RWPE1 (cell line): Measurements from ENCODE around the gene SPTBN1.

ENCODE experiments used
- CTCF ChIA-PET: fragments of 350-600 bp; sonication (Branson Sonifier 250); formaldehyde crosslinking; extraction: SDS; loops from one replicate; lab custom pipeline; 2021; lab: Yijun Ruan, JAX
- POLR2A ChIA-PET: fragments of 400-600 bp; formaldehyde crosslinking; extraction: SDS; loops from one replicate; lab custom pipeline; 2020; ENCODE audit warnings: antibody characterized with exemption; ENCODE audit not compliant: low non-redundant PET; lab: Yijun Ruan, JAX
- DNase-seq: peaks from one replicate; pipeline ENCODE4 v3.0.0; 2012; ENCODE audit warnings: low spot score
- H3K27ac ChIP-seq: fragments of 450-650 bp; 2 replicates; pipeline ENCODE4 v1.5.1; 2017
- TF ChIP-seq, protein P1 (sequence below): fragments of 450-650 bp; conservative IDR thresholded peaks from 2 replicates; pipeline ENCODE4 v1.5.1; 2017; ENCODE audit warnings: low read depth, mild to moderate bottlenecking

SPTBN1 gene

DNA sequence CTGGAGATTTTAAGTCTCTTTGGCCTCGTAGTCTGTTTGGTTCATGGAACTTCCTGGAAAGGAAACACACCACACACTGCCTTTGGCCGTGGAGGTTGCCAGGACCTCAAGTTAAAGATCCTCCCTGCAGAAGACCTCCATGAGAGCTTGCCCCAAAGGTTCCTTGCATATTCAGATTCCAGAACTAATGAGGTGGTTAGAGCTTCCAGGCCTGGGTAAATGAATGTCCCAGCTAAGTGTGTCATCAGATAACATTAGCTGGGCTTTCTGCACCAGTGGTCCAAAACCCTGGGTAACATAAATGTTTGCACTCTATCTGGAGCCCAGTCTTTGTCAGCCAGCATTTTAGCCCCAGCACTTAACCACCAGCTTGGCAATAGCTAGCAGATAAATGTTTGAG is 145.2 kb downstream of the SPTBN1 start:
- ChIA-PET POLR2A (no interaction called here), CTCF (no interaction called here)
- TF ChIP-seq, protein P1, sequence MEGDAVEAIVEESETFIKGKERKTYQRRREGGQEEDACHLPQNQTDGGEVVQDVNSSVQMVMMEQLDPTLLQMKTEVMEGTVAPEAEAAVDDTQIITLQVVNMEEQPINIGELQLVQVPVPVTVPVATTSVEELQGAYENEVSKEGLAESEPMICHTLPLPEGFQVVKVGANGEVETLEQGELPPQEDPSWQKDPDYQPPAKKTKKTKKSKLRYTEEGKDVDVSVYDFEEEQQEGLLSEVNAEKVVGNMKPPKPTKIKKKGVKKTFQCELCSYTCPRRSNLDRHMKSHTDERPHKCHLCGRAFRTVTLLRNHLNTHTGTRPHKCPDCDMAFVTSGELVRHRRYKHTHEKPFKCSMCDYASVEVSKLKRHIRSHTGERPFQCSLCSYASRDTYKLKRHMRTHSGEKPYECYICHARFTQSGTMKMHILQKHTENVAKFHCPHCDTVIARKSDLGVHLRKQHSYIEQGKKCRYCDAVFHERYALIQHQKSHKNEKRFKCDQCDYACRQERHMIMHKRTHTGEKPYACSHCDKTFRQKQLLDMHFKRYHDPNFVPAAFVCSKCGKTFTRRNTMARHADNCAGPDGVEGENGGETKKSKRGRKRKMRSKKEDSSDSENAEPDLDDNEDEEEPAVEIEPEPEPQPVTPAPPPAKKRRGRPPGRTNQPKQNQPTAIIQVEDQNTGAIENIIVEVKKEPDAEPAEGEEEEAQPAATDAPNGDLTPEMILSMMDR = no peak
- no peak overlapping the region for H3K27ac ChIP-seq
- no peak for DNase-seq

DNA sequence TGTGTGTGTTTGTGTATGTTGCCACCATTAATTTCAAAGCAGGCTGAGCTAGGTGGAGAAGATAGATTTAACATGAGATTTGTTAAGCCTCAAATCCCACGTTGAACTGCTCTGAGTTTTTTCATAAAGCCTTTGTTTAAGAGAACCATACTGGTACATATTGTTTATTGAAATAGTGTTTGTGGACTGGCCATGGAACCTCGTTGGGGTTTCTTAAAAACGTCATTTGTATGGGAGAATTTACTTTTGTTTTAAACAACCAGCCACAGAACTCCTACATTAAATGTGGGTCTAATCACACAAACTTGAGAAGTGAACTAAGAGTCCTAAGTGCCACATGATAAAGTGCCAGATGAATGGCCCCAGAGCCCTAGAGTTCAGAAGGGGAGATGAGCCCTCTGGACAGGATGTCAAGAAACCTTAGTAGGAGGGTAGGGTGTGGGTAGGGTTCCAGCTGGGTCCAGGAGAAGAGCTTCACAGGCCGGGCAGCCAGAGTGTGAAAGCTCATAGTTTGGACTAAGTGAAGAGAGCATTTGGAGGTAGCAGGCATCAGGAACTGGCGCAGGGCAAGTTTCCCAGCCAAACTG is 146.7 kb downstream of the SPTBN1 start:
- TF ChIP-seq, protein P1 = no peak
- peak overlapping the region; percentile 38 for H3K27ac ChIP-seq
- ChIA-PET POLR2A (no interaction called here), CTCF (interaction anchor here (0.5 to 0.6 kb wide), 2 partner anchors 41 to 396 kb away, joined by 3 read pairs; no protein-coding TSS in a partner anchor)
- no peak for DNase-seq

DNA sequence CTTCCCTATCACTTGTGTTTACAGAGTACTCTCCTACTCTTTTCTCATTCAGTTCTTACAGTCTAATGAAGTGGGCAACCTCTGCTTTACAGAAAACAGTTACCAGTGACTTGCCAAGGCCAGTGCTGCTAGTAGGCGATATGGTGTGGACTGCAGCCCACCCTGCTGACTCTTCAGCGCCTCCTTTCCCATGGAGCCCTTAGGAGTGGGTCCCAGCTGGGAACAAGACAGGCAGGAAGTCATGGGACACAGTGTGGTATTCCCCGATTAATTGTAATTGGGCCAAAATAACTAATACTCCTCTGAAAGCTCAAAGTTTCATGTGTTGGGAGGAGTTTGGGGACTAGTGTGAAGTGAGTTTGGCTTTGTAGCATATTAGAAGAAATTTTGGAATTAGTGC is 147.2 kb downstream of the SPTBN1 start:
- ChIA-PET CTCF (interaction anchor here (0.6 kb wide), 2 partner anchors 41 to 276 kb away, joined by 3 read pairs; no protein-coding TSS in a partner anchor), POLR2A (no interaction called here)
- H3K27ac ChIP-seq = peak overlapping the region; percentile 38
- TF ChIP-seq, protein P1 = no peak
- no peak for DNase-seq

DNA sequence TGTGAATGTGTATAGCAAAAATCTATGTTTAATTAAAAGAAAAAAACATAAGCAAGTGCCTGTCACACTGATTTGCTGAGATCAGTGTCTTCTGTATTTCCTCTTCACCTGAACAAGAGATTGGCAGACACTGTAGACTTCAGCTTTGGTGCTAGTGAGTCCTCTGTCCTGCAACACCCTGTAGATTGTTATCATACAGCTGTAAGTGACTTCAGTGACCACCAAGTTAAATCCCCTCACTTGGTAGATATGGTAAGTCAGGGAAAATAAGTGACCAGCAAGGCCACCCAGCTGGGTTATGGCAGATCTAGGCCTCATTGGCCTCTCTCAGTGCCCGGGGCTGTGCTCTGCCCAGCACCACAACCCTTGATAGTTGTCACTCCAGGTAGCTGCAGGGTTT is 147.7 kb downstream of the SPTBN1 start:
- TF ChIP-seq, protein P1 = no peak
- no peak for DNase-seq
- peak overlapping the region; percentile 33 for H3K27ac ChIP-seq
- POLR2A ChIA-PET = no interaction called here
- CTCF ChIA-PET = interaction anchor here (0.6 kb wide), 1 partner anchor 275 kb away, joined by 3 read pairs; no protein-coding TSS in a partner anchor

DNA sequence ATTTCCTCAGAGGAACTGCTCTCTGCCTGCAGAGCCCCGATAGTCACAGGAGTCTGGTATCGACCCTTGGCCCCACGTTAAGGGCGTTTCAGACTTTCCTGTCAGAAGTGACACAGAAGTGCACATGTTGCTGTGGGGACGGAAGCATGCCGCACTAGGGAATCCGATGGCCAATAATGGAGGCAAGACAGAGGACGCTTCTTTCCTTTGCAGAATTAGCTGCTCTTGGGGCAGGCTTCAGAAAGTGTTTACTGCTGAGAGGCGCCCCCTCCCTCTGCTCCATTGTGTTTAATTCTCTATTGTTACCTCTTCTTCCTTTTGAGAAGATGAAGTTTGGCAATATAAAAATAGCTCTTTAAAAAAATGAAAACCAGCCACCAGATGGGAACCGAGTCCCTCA is 148.7 kb downstream of the SPTBN1 start:
- TF ChIP-seq, protein P1 = no peak
- H3K27ac ChIP-seq = no peak overlapping the region; the same call in 1 of the 2 replicates
- DNase-seq = no peak
- ChIA-PET CTCF (interaction anchor here (0.6 kb wide), 1 partner anchor 14 kb away, joined by 3 read pairs; no protein-coding TSS in a partner anchor), POLR2A (no interaction called here)

DNA sequence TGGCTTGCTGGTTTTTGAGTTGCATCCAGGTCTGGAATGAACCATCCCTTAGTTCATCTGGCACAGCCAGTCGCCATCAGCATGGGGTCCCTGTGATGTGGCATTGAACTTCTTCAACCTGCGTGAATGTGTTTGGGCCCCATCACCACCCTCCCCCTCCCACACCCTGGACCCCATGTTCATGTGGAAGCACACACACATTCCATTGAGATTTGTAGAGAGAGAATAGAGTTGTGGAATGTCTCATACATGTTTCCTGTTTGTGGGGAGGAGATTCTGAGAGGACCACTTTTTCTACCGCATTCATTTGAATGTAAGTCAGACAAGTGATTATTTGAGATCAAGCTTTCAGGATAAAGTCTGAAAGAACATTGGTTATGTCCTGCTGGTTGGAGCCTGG is 149.7 kb downstream of the SPTBN1 start:
- CTCF ChIA-PET = no interaction called here
- no peak overlapping the region for H3K27ac ChIP-seq
- TF ChIP-seq, protein P1 = no peak
- POLR2A ChIA-PET = no interaction called here
- DNase-seq = no peak
